NK-92 treated with Interleukin-12 subunit alpha and Interleukin-12 subunit beta, amount 100 ng/mL, for 24 hours (cell line): ENCODE results near the gene SYNE4.
"Not testable (repeated sequence)": the region's sequence is repeated elsewhere in the genome, so short reads cannot be mapped to it uniquely, and the experiment has no call there.

Source experiments
- DNase-seq: peaks from one replicate; lab custom pipeline; 2025; lab: John Stamatoyannopoulos, UW

Gene SYNE4

DNA sequence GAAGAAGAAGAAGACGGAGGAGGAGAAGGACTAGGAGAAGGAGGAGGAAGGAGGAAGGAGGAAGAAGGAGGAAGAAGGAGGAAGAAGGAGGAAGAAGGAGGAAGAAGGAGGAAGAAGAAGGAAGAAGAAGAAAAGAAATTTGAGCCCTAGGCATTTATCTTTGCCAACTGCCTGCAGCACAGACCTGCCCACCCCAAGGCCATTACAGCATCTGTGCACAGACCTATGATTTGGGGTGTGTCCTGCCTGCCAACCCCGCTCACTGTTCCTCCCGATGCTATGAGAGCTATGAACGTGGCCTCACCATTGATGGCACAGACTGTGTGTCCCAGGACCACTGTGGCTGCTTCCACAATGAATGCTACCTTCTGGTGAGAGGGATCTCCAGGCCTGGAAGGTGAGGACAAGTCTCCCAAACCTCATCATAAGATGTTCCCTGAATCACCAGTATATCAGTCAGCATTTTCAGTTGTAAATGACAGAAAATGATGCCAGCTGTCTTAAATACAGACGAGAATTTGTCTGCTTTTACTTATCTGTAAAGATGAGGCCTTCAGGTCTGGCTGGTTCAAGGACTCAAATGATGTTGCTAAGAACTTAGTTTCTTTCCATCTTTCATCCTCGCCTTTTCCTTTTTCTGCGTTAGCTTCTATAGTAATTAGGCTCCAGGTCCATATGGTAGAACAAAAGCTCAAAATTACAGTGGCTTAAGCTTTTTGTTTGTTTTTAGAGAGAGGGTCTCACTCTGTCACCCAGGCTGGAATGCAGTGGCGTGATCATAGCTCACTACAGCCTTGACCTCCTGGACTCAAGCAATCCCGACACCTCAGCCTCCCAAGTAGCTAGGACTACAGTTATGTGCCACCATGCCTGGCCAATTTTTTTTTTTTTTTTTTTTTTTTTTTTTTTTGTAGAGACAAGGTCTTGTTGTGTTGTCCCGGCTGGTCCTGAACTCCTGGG, 17.6 kb downstream of the SYNE4 start:
- no peak for DNase-seq

DNA sequence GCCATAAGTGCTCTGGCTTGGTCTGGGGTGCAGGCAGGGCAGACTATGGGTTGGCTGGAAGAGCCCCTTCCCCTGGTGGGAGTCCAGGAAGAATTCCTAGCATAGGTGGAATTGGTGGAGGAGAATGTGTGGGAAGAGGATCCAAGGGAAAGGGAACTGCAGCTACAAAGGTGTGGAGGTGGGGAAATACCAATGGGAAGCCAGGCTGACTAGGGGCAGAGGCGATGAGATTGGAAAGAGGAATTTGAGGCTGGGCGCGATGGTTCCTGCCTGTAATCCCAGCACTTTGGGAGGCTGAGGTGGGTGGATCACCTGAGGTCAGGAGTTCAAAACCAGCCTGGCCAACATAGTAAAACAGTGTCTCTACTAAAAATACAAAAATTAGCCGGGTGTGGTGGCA, 18.5 kb downstream of the SYNE4 start:
- no peak for DNase-seq

DNA sequence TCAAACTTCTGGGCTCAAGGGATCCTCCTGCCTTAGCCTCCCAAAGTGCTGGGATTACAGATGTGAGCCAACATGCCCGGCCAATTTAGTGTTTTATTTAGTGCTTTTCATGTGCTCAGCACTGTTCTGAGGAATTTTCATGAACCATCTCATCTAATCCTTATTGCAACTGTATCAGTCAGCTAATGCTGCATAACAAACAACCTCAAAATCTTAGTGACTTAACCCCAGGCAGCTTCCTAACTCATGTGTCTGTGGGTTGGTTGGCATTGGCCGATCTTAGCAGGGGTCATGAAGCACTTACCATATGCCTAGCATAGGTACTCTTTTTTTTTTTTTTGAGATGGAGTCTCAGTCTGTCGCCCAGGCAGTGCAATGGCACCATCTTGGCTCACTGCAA, 19.8 kb downstream of the SYNE4 start:
- no peak for DNase-seq

GRCh38 chr19:35987571-35987896, 21.1 kb downstream of the SYNE4 start:
- no peak for DNase-seq

DNA sequence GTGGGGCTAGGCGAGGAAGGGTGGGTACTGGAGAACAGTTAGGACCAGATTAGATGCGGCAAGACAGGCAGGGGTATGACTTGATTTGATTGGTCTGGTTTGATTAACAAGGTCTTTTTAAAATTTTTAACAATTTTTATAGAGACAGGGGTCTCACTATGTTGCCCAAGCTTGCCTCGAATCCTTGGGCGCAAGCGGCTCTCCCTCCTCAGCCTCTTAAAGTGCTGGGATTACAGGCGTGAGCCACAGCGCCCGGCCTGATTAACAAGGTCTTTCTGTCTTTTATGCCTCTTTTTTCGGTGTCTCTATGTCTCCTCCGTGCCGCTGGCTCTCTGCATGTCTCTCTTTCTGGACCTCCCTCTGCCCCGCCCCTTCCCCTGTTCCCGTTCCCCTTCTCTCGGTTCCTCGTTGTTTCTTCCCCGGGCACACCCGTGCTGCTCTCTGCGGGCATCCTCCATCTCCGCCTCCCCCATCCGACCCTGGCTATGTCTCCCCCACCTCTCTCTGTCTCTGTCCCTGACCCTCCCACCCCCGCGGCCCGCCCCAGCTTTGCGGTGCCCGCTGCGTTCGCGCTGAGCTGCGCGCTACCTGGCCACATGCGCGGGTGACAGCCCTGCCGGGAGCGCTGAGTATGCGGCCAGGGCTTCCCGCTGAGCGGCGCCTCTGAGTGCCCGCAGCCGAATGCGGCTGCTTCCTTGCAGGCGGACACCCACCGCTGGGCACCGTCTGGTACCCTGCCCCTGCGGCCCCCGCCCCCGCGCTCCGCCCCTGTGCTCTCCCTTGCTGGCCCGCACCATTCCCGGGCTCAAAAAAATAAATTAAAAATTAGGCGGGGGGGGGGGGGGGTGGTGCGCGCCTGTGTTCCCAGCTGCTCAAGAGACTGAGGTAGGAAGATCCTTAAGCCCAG, 21.7 kb downstream of the SYNE4 start:
- no peak for DNase-seq

DNA sequence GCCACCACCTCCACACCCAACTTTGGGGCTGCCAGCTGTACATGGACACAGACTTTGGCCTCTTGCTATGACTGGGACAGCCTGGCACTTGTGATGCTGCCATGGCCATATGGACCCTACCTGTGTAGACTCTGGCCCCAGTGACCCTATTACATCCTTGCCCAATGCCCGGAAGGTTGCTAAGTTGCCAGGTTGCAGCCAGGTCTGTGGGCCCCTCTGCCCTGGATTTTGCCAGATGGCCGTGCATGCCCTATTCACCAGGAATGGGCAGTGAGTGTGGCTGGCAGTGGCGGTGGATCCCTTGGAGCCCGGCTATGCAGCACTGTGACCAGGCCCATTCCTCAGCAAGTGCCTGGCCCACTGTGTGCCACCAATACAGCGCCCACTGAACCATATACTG, 22.5 kb downstream of the SYNE4 start:
- DNase-seq, result no peak

DNA sequence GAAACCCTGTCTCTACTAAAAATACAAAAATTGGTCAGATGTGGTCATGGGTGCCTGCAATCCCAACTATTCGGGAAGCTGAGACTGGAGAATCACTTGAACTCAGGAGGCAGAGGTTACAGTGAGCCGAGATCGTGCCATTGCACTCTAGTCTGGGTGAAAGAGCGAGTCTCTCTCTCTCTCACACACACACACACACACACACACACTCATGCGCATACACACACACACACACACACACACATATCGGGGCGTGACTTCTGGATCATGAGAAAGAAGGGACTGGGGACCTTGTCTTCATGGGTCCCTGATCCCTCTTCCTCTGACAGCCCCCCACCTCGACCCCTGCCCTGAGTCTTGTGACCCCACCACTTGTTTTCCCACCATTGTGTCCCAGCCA, 25.4 kb downstream of the SYNE4 start:
- no peak for DNase-seq

DNA sequence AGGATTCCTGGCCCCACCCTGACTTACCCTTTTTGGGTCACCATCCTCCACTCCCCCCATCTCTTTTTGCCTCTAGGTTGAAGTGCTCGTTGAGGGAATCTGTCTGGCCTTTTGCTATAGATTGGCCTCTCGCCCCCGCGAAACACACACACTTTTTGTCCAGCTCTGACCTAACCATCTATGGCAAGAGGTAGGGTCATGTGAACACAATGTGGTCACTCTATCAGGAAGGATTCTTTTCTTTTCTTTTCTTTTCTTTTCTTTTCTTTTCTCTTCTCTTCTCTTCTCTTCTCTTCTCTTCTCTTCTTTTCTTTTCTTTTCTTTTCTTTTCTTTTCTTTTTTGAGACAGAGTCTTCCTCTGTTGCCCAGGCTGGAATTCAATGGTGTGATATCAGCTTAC, 27.6 kb downstream of the SYNE4 start:
- not testable (repeated sequence) for DNase-seq

DNA sequence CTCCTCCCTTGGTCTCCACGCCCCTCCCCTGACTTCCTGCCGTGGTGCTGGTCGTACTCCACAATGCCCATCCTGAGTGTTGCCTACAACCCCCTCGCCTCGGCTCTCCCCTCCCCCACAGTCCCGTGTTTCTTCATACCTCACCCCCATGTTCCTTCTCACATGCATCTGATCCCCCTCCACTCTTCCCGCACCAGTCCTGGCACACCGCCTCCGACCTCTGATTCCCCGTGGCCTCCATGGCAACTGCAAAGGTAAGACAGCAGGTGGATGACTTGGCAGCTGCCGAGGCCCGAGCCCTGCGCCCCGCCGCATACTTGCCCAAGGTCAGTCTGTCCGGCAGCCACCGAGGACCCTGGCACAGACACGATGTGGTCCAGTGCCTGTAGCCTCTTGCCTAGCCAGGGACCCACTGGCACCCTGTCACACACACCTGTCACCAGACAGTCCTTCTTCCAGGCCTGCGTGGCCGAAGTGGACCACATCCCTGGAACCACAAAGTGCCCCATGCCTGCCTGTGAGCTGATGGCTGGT, 29.7 kb downstream of the SYNE4 start:
- DNase-seq, result no peak

- no peak for DNase-seq
Measured at GRCh38 chr19:35978271-35978670, 30.3 kb downstream of the SYNE4 start.

DNA sequence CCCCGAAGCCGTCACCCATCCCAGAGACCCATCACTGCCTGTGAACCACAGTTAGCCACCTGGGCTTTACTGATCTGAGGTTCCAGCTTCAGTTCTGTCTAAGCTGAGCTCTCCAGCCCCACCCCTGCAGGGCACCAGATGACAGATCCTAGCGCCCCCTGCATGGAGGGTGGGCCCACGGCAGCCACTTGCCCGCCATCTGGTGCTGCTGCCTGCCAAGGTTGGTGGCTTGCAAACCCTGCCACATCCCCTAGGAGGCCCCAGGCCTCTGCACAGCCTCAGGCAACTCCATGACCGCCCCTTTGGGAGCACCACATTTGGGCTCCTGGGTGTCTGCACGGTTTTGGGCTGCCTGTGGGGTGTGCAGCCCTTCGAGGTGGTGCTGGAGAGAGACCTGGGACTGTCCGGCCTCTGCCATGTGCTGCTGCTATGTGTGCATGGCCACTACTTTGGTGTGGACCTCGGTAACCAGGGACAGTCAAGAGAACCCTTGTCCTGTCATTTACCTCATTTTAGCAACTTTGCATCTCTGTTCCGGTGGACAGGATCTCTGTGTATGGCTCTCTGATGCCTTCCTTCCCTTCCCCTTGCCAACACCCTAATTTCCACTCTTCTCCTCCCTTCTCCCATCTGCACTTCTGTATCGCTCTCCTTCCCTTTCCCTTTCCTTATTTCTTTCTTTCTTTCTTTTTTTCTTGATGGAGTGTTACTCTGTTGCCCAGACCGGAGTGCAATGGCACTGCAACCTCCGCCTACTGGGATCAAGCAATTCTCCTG, 31.0 kb downstream of the SYNE4 start:
- no peak for DNase-seq

DNA sequence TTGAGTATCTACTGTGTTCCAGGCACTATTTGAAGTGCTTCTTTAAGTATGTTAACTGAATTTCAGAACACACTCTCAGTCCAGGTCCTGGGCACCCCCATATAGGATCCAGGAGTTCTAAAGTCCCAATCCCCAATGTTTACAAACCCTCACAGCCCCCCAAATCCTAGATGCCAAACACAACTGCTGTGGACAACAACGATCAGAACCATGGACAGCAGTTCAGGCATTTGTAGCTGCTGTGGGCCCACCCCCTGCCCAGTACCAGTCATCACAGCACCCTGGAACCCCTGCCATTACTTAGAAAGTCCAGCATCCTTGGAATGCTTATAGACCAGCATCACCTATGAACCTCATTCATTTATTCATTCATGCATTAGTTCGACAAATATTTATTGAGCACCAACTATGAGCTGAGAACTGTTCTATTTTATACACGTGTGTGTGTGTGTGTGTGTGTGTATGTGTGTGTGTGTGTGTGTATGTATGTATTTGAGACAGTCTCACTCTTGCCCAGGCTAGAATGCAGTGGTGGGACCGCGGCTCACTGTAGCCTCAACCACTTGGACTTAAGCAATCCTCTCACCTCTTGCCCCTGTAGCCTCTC, 32.9 kb downstream of the SYNE4 start:
- no peak for DNase-seq

GRCh38 chr19:35973487-35973886, 35.1 kb downstream of the SYNE4 start:
- no peak for DNase-seq

GRCh38 chr19:35966771-35967170, 41.8 kb downstream of the SYNE4 start:
- no peak for DNase-seq

- DNase-seq, result no peak
Measured at GRCh38 chr19:35963514-35963913, 45.1 kb downstream of the SYNE4 start.

DNA sequence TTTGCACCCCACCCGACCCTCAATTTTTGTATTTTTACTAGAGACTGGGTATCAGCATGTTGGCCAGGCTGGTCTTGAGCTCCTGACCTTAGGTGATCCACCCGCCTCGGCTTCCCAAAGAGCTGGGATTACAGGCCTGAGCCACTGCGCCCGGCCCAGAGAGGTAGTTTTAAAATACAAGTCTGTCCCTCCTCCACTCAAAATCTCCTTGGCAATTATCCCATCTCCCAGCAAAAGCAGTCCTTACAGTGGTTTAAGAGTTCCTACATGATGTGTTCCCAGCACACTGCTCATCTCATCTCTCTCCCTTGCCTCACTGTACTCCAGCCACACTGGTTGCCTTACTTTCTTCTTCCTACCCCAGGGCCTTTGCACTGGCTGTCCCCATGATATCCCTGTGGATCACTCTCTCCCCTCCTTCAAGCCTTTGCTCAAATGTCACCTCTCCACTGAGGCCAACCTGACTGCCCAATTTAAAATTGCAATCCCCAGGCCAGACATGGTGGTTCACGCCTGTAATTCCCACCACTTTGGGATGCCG, 48.1 kb downstream of the SYNE4 start:
- no peak for DNase-seq

GRCh38 chr19:35959968-35960320, 48.7 kb downstream of the SYNE4 start:
- no peak for DNase-seq

- no peak for DNase-seq
Measured at GRCh38 chr19:35959040-35959967, 49.3 kb downstream of the SYNE4 start.

- no peak for DNase-seq
Measured at GRCh38 chr19:35958660-35959039, 50.0 kb downstream of the SYNE4 start.

GRCh38 chr19:35957411-35957810, 51.2 kb downstream of the SYNE4 start:
- DNase-seq, result not testable (repeated sequence)
